Psoas muscle (tissue), 8 donors: ENCODE results near the gene DAPP1. TPM values are rescaled to one million over a fixed set of nuclear protein-coding genes. Genes with fewer than 3 reads are reported as not detected.

ENCODE experiments used
- ATAC-seq, 4 donors: fragments of 200-7000 bp; cut with Tn5 transposase; one replicate each; pipeline ENCODE4 v1.9.1; 2020; ENCODE audit warnings: moderate library complexity in 3 of 4, mild to moderate bottlenecking in 2 of 4
- DNase-seq, 2 donors: peaks; one replicate each; pipeline ENCODE4 v3.0.0-alpha.2; 2020
- H3K27ac ChIP-seq: fragments of 200-600 bp; one replicate; pipeline ENCODE4 v1.8.0; 2022
- H3K27me3 ChIP-seq, 3 donors: fragments of 200-600 bp in 1 of 3; one replicate each; pipeline versions ENCODE4 v1.6.1 to v1.8.0; 2013 to 2022; ENCODE audit warnings: low read length in 2 of 3, mild to moderate bottlenecking in 2 of 3, moderate library complexity in 1 of 3; ENCODE audit not compliant: insufficient read depth in 3 of 3
- H3K36me3 ChIP-seq, 2 donors: fragments of 200-600 bp in 1 of 2; one replicate each; pipeline versions ENCODE4 v1.6.1 to v1.8.0; 2013 to 2022; ENCODE audit warnings: low read depth in 1 of 2, mild to moderate bottlenecking in 1 of 2, moderate library complexity in 1 of 2; ENCODE audit not compliant: insufficient read depth in 1 of 2
- H3K4me1 ChIP-seq: fragments of 200-600 bp; one replicate; pipeline ENCODE4 v1.8.0; 2022
- H3K4me3 ChIP-seq: fragments of 200-600 bp; one replicate; pipeline ENCODE4 v1.8.0; 2022; ENCODE audit warnings: mild to moderate bottlenecking
- H3K9me3 ChIP-seq: fragments of 200-600 bp; one replicate; pipeline ENCODE4 v1.8.0; 2022
- WGBS, 3 donors: extraction: QIAGEN DNeasy Blood & Tissue Kit; methylation state at CpG; one replicate each; pipeline versions ENCODE4 v1.1.6 to v1.1.7; 2013; 5-methylcytosine and 5-hydroxymethylcytosine counted together
- intact Hi-C, 2 donors: fragments of 100-400 bp; cut with DNase I; formaldehyde crosslinking; loops; one replicate each; pipeline versions ENCODE4 v1.11.0 to v1.14.2; 2022
- polyA plus RNA-seq, 3 donors: library from polyadenylated mRNA; stranded (reverse); fragments of 200-250 nt; gene quantifications; one replicate each; pipeline ENCODE4 v1.2.3, GENCODE V29; 2013
- total RNA-seq, 4 donors: library from RNA; stranded (reverse); fragmentation: NEBNext Ultra II Directional in 2 of 4; extraction: Animal tissue kit (Norgen Biotek cat#: 25700) in 2 of 4; gene quantifications; one replicate each; pipeline versions ENCODE4 v1.2.1 to v1.2.4, GENCODE V29; 2021 to 2023
- TF ChIP-seq, protein P1 (sequence below): fragments of 200-600 bp; IDR thresholded peaks from one replicate; pipeline ENCODE4 v1.8.0; 2022; ENCODE audit warnings: antibody characterized with exemption
- donor health status: healthy with polysubstance abuse.
- donor health status: DM: no; HTN: no; CAD: no; lungs with moderate emphysema.
- donor health status: Bipolar disorder and iron deficiency.
- donor health status: healthy.
- donor health status: DM: yes; HTN: yes; CAD: no.
- donor health status: DM: no; HTN: no; CAD: no.
- donor health status: DM: no; HTN: no; CAD: no.
- donor health status: DM: yes; HTN: yes; CAD: no.

DAPP1 gene
- total and polyA plus RNA-seq, 7 donors: 0.06 to 1.3 (median 0.52) TPM

GRCh38 chr4:99832321-99832720 is 15.7 kb downstream of the DAPP1 start:
- Histone ChIP-seq H3K27ac (no peak overlapping the region), H3K4me1 (no peaks in the 10 kb centered on the region), H3K36me3 (no peaks in the 10 kb centered on the region), H3K4me3 (no peak overlapping the region), H3K27me3 (no peaks in the 10 kb centered on the region), H3K9me3 (no peaks in the 10 kb centered on the region)
- intact Hi-C loops: no loop called here
- ATAC-seq (no peak), DNase-seq (no peak)
- TF ChIP-seq, protein P1, sequence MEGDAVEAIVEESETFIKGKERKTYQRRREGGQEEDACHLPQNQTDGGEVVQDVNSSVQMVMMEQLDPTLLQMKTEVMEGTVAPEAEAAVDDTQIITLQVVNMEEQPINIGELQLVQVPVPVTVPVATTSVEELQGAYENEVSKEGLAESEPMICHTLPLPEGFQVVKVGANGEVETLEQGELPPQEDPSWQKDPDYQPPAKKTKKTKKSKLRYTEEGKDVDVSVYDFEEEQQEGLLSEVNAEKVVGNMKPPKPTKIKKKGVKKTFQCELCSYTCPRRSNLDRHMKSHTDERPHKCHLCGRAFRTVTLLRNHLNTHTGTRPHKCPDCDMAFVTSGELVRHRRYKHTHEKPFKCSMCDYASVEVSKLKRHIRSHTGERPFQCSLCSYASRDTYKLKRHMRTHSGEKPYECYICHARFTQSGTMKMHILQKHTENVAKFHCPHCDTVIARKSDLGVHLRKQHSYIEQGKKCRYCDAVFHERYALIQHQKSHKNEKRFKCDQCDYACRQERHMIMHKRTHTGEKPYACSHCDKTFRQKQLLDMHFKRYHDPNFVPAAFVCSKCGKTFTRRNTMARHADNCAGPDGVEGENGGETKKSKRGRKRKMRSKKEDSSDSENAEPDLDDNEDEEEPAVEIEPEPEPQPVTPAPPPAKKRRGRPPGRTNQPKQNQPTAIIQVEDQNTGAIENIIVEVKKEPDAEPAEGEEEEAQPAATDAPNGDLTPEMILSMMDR: no peak

GRCh38 chr4:99832758-99833157 is 16.1 kb downstream of the DAPP1 start:
- Histone ChIP-seq H3K36me3 (no peaks in the 10 kb centered on the region), H3K9me3 (no peaks in the 10 kb centered on the region), H3K27ac (no peak overlapping the region), H3K27me3 (no peaks in the 10 kb centered on the region), H3K4me1 (no peaks in the 10 kb centered on the region), H3K4me3 (no peak overlapping the region)
- no peak for ATAC-seq
- DNase-seq: no peak
- TF ChIP-seq, protein P1: no peak
- WGBS, 3 donors: 81 to 86% (median 82%) methylated on average over 3 of the region's 3 CpGs
- intact Hi-C loops: no loop called here

DNA sequence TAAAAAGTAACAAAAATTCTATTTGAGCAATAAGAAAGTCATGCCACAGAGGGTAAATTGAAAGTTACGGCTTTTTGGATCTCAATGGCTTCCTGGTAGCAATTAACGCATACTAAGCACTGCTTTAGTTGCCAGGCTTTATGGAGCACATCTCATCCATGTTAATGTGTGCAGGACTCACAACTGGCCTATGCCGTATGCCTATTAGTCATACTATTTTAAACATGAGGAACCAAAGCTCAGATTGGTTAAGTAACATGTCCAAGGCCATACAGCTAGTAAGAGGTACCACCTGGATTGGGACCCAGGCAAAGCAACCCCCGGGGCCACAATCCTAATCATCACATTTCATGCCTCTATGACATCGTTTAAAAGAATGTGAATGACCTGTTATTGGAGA is 17.1 kb downstream of the DAPP1 start:
- intact Hi-C loops: no loop called here
- no peak overlapping the region for H3K27ac ChIP-seq
- H3K4me3 ChIP-seq: no peak overlapping the region
- no peak for ATAC-seq
- no peaks in the 10 kb centered on the region for H3K36me3 ChIP-seq
- no peaks in the 10 kb centered on the region for H3K9me3 ChIP-seq
- TF ChIP-seq, protein P1: no peak
- DNase-seq: no peak
- no peaks in the 10 kb centered on the region for H3K27me3 ChIP-seq
- WGBS, 3 donors: 76 to 85% (median 77%) methylated on average over 5 of the region's 5 CpGs
- no peaks in the 10 kb centered on the region for H3K4me1 ChIP-seq

- H3K4me1 ChIP-seq: no peaks in the 10 kb centered on the region
These were observed 17.9 kb downstream of the DAPP1 start for GRCh38 chr4:99834569-99834968.

GRCh38 chr4:99835942-99836341 is 19.3 kb downstream of the DAPP1 start:
- no peaks in the 10 kb centered on the region for H3K4me1 ChIP-seq
- 86 to 95% (median 90%) methylated on average over 2 of the region's 2 CpGs for WGBS, 3 donors
- H3K27ac ChIP-seq: no peak overlapping the region
- ATAC-seq (no peak), DNase-seq (no peak)
- TF ChIP-seq, protein P1: no peak
- no peaks in the 10 kb centered on the region for H3K36me3 ChIP-seq
- no peaks in the 10 kb centered on the region for H3K27me3 ChIP-seq
- no peaks in the 10 kb centered on the region for H3K9me3 ChIP-seq
- no peak overlapping the region for H3K4me3 ChIP-seq
- intact Hi-C loops: no loop called here

More at GRCh38 chr4:99834569-99834968, 17.9 kb downstream of the DAPP1 start:
- TF ChIP-seq, protein P1: no peak
- Histone ChIP-seq H3K36me3 (no peaks in the 10 kb centered on the region), H3K27ac (no peak overlapping the region), H3K27me3 (no peaks in the 10 kb centered on the region), H3K4me3 (no peak overlapping the region), H3K9me3 (no peaks in the 10 kb centered on the region)
- ATAC-seq (no peak), DNase-seq (no peak)
- 93 to 97% (median 94%) methylated on average over 7 of the region's 7 CpGs for WGBS, 3 donors
- intact Hi-C loops: no loop called here
